ENCODE results near the gene TTC16.
"Not testable (repeated sequence)": the region's sequence is repeated elsewhere in the genome, so short reads cannot be mapped to it uniquely, and the experiment has no call there.

TTC16 gene

GRCh38 chr9:127769929-127770582, 54.2 kb downstream of the TTC16 start:
- DNase-seq: no peak

- no peak for DNase-seq
Observed at GRCh38 chr9:127770583-127770904, 54.7 kb downstream of the TTC16 start.

- DNase-seq: peak; percentile 97 to 98
Observed at GRCh38 chr9:127770905-127771569, 55.2 kb downstream of the TTC16 start.

- DNase-seq: no peak
Observed at GRCh38 chr9:127771570-127772189, 55.8 kb downstream of the TTC16 start.

GRCh38 chr9:127772603-127773002, 56.7 kb downstream of the TTC16 start:
- DNase-seq: no peak

- DNase-seq: no peak
Observed at GRCh38 chr9:127773272-127773671, 57.4 kb downstream of the TTC16 start.

GRCh38 chr9:127773981-127774380, 58.1 kb downstream of the TTC16 start:
- DNase-seq: no peak

- DNase-seq: peak in 1 of 2 experiments; percentile 43
Observed at GRCh38 chr9:127776195-127776923, 60.5 kb downstream of the TTC16 start.

GRCh38 chr9:127776924-127777289, 61.0 kb downstream of the TTC16 start:
- DNase-seq: no peak

- DNase-seq: no peak
Observed at GRCh38 chr9:127777368-127777980, 61.6 kb downstream of the TTC16 start.

GRCh38 chr9:127778280-127779135, 62.6 kb downstream of the TTC16 start, which contains the start of gene SH2D3C:
TSS of gene SH2D3C (minus strand) at chr9:127778666. CDS start at chr9:127778627, 39 bp downstream.
- no peak for DNase-seq

GRCh38 chr9:127779136-127779981, 63.5 kb downstream of the TTC16 start:
- DNase-seq: no peak

GRCh38 chr9:127780126-127780885, 64.4 kb downstream of the TTC16 start:
- DNase-seq: no peak

- not testable (repeated sequence) for DNase-seq
Observed at GRCh38 chr9:127780909-127781308, 65.0 kb downstream of the TTC16 start.
